Tibial nerve (tissue), 4 donors: ENCODE data around the gene PSMA3. TPM values are rescaled to one million over a fixed set of nuclear protein-coding genes. Genes with fewer than 3 reads are reported as not detected.

Experiments used
- DNase-seq, 2 donors: peaks; one replicate each; pipeline ENCODE4 v3.0.0-alpha.2; 2019; ENCODE audit warnings: low spot score in 2 of 2
- H3K27ac ChIP-seq, 4 donors: fragments of 200-600 bp; sonication (generic) in 3 of 4; one replicate each; pipeline ENCODE4 v1.5.1; 2017 to 2019; ENCODE audit warnings: mild to moderate bottlenecking in 1 of 4
- H3K27me3 ChIP-seq, 2 donors: fragments of 200-600 bp; sonication (generic) in 1 of 2; one replicate each; pipeline versions ENCODE4 v1.5.1 to v1.6.0; 2017 to 2019
- H3K36me3 ChIP-seq, 3 donors: fragments of 200-600 bp; sonication (generic); one replicate each; pipeline ENCODE4 v1.5.1; 2018 to 2019
- H3K4me1 ChIP-seq, 4 donors: fragments of 200-600 bp; sonication (generic) in 3 of 4; one replicate each; pipeline ENCODE4 v1.5.1; 2017 to 2019
- H3K4me3 ChIP-seq, 4 donors: fragments of 200-600 bp; sonication (generic) in 3 of 4; one replicate each; pipeline ENCODE4 v1.5.1; 2017 to 2019; ENCODE audit warnings: mild to moderate bottlenecking in 1 of 4, moderate library complexity in 1 of 4
- H3K9me3 ChIP-seq, 4 donors: fragments of 200-600 bp; sonication (generic) in 3 of 4; one replicate each; pipeline ENCODE4 v1.5.1; 2017 to 2019
- CTCF ChIP-seq, 5 experiments: fragments of 200-600 bp in 3 of 5; fragments of 450-650 bp in 2 of 5; sonication (generic) in 3 of 5; IDR thresholded peaks; one replicate each; pipeline ENCODE4 v1.5.1; 2016 to 2019; ENCODE audit warnings: antibody characterized with exemption in 5 of 5, mild to moderate bottlenecking in 3 of 5, moderate library complexity in 2 of 5
- EP300 ChIP-seq, 2 donors: sonication (generic); formaldehyde crosslinking; IDR thresholded peaks; one replicate each; pipeline ENCODE4 v1.6.1; 2017; ENCODE audit warnings: antibody characterized with exemption in 2 of 2, mild to moderate bottlenecking in 1 of 2
- POLR2A ChIP-seq, 2 donors: fragments of 450-650 bp; IDR thresholded peaks; one replicate each; pipeline ENCODE4 v1.6.1; 2017; ENCODE audit warnings: antibody characterized with exemption in 2 of 2, mild to moderate bottlenecking in 2 of 2, moderate library complexity in 2 of 2
- WGBS, 2 donors: methylation state at CpG; one replicate each; pipeline ENCODE4 v1.1.5; 2018; 5-methylcytosine and 5-hydroxymethylcytosine counted together
- total RNA-seq, 4 donors: library from RNA; depleted of rRNA; stranded (reverse); fragments of >200 nt; gene quantifications; one replicate each; pipeline ENCODE4 v1.1.0, GENCODE V29; 2016

The PSMA3 gene
- total RNA-seq, 4 donors from 2014 or later = 82.8 to 99.0 (median 87.0) TPM

- WGBS, 2 donors = 0% methylated on average over 10 to 11 of the region's 11 CpGs
- peaks cover 0 to 20% (median 5%) of the 10 kb centered on the region in 3 donors for H3K36me3 ChIP-seq
- H3K4me3 ChIP-seq = peak overlapping the region; percentile 64 to 86 (median 81)
- no peak for TF ChIP-seq EP300 (IDR thresholded peaks at IDR 0.05)
- no peak for TF ChIP-seq POLR2A (IDR thresholded peaks at IDR 0.05)
- no peak for TF ChIP-seq CTCF (IDR thresholded peaks at IDR 0.05)
- H3K27ac ChIP-seq = peak overlapping the region; percentile 94 to 99 (median 98)
- peaks cover 0 to 27% (median 11%) of the 10 kb centered on the region in 4 donors for H3K4me1 ChIP-seq
- no peaks in the 10 kb centered on the region for H3K27me3 ChIP-seq
- no peak for DNase-seq
- no peaks in the 10 kb centered on the region for H3K9me3 ChIP-seq
These were observed 44.2 kb upstream of the PSMA3 start for GRCh38 chr14:58200480-58200841.

- H3K27me3 ChIP-seq = no peaks in the 10 kb centered on the region
- H3K4me1 ChIP-seq = peaks cover 0 to 27% (median 11%) of the 10 kb centered on the region in 4 donors
- 0 to 2% methylated on average over 2 of the region's 2 CpGs for WGBS, 2 donors
- no peak for DNase-seq
- TF ChIP-seq EP300 (IDR thresholded peaks at IDR 0.05) = no peak
- TF ChIP-seq POLR2A (IDR thresholded peaks at IDR 0.05) = no peak
- no peak for TF ChIP-seq CTCF (IDR thresholded peaks at IDR 0.05)
- H3K36me3 ChIP-seq = peaks cover 0 to 24% (median 5%) of the 10 kb centered on the region in 3 donors
- H3K27ac ChIP-seq = peak overlapping the region; percentile 94 to 99 (median 98)
- H3K4me3 ChIP-seq = peak overlapping the region; percentile 64 to 86 (median 81)
- H3K9me3 ChIP-seq = no peaks in the 10 kb centered on the region
These were observed 43.8 kb upstream of the PSMA3 start for GRCh38 chr14:58200846-58201245.

DNA sequence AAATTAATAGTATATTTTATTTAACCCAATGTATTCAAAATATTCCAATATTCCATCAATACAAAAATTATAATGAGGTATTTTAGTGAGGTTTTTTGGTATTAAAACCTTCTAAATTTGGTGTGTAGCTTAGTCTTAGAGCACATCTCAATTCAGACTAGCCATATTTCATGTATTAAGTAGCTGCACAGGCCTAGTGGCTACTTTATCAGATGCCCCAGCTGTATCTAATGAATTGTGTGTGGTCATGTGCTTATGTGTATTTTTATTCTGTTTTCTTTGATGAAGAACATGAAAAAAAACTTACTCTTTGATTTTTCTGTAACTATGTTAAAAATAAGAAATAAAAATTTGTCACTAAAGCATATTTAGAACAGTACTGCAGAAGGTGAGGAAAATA, 31.5 kb upstream of the PSMA3 start:
- no peak for TF ChIP-seq EP300 (IDR thresholded peaks at IDR 0.05)
- TF ChIP-seq POLR2A (IDR thresholded peaks at IDR 0.05) = no peak
- no peak for TF ChIP-seq CTCF (IDR thresholded peaks at IDR 0.05)
- Histone ChIP-seq H3K27ac (no peak overlapping the region), H3K9me3 (no peaks in the 10 kb centered on the region), H3K27me3 (no peaks in the 10 kb centered on the region), H3K4me1 (no peaks in the 10 kb centered on the region), H3K4me3 (no peak overlapping the region), H3K36me3 (peaks cover 0 to 95% (median 3%) of the 10 kb centered on the region in 3 donors)
- DNase-seq = no peak

- Histone ChIP-seq H3K9me3 (no peaks in the 10 kb centered on the region), H3K36me3 (peaks cover 0 to 86% (median 3%) of the 10 kb centered on the region in 3 donors), H3K4me3 (no peak overlapping the region), H3K27ac (no peak overlapping the region), H3K27me3 (no peaks in the 10 kb centered on the region), H3K4me1 (no peaks in the 10 kb centered on the region)
- DNase-seq = no peak
- 85 to 94% methylated on average over 2 of the region's 2 CpGs for WGBS, 2 donors
- TF ChIP-seq EP300 (IDR thresholded peaks at IDR 0.05) (no peak), POLR2A (IDR thresholded peaks at IDR 0.05) (no peak), CTCF (IDR thresholded peaks at IDR 0.05) (no peak)
These were observed 29.3 kb upstream of the PSMA3 start for GRCh38 chr14:58215191-58215914.

GRCh38 chr14:58216544-58216943, 28.1 kb upstream of the PSMA3 start:
- TF ChIP-seq CTCF (IDR thresholded peaks at IDR 0.05) (no peak), EP300 (IDR thresholded peaks at IDR 0.05) (no peak), POLR2A (IDR thresholded peaks at IDR 0.05) (no peak)
- DNase-seq = no peak
- Histone ChIP-seq H3K27ac (no peak overlapping the region), H3K4me3 (no peak overlapping the region), H3K9me3 (no peaks in the 10 kb centered on the region), H3K36me3 (peaks cover 0 to 86% (median 5%) of the 10 kb centered on the region in 3 donors), H3K4me1 (no peaks in the 10 kb centered on the region), H3K27me3 (no peaks in the 10 kb centered on the region)
- WGBS, 2 donors = 83 to 90% methylated on average over 2 of the region's 2 CpGs
